Gastroesophageal sphincter (tissue), 4 donors: ENCODE measurements around the gene CDC42BPA. TPM values are rescaled to one million over a fixed set of nuclear protein-coding genes. Genes with fewer than 3 reads are reported as not detected.
A peak's percentile ranks its signal among the peaks of the same experiment; 100 is the strongest.
"Not testable (repeated sequence)": the region's sequence is repeated elsewhere in the genome, so short reads cannot be mapped to it uniquely, and the experiment has no call there.

ENCODE experiments used
- ATAC-seq: fragments of 150-250 bp; one replicate; pipeline ENCODE4 v1.9.1; 2016; ENCODE audit warnings: mild to moderate bottlenecking, moderate library complexity
- H3K27ac ChIP-seq, 4 donors: fragments of 200-600 bp; sonication (generic) in 3 of 4; 1 replicate in 3 of 4; 2 replicates in 1 of 4; pipeline ENCODE4 v1.5.1; 2016 to 2019
- H3K27me3 ChIP-seq: fragments of 200-600 bp; sonication (generic); one replicate; pipeline ENCODE4 v1.5.1; 2019
- H3K36me3 ChIP-seq, 2 donors: fragments of 200-600 bp; sonication (generic); one replicate each; pipeline ENCODE4 v1.5.1; 2019; ENCODE audit warnings: control low read depth in 1 of 2
- H3K4me1 ChIP-seq, 3 donors: fragments of 200-600 bp; sonication (generic); 1 replicate in 2 of 3; 2 replicates in 1 of 3; pipeline ENCODE4 v1.5.1; 2016 to 2019; ENCODE audit warnings: control low read depth in 2 of 3
- H3K4me3 ChIP-seq, 2 donors: fragments of 200-600 bp; sonication (generic); one replicate each; pipeline ENCODE4 v1.5.1; 2019; ENCODE audit warnings: mild to moderate bottlenecking in 1 of 2, moderate library complexity in 1 of 2
- H3K9me3 ChIP-seq, 3 donors: fragments of 200-600 bp; sonication (generic); one replicate each; pipeline ENCODE4 v1.5.1; 2017 to 2019; ENCODE audit warnings: control low read depth in 2 of 3
- EP300 ChIP-seq: sonication (generic); formaldehyde crosslinking; IDR thresholded peaks from one replicate; pipeline ENCODE4 v1.6.1; 2017; ENCODE audit warnings: antibody characterized with exemption, mild to moderate bottlenecking
- POLR2A ChIP-seq, 2 donors: fragments of 450-650 bp; IDR thresholded peaks; one replicate each; pipeline ENCODE4 v1.6.1; 2017; ENCODE audit warnings: antibody characterized with exemption in 2 of 2, mild to moderate bottlenecking in 2 of 2, moderate library complexity in 1 of 2
- POLR2AphosphoS5 ChIP-seq: sonication (generic); formaldehyde crosslinking; IDR thresholded peaks from one replicate; pipeline ENCODE4 v1.6.1; 2017; ENCODE audit warnings: antibody characterized with exemption
- WGBS, 2 donors: methylation state at CpG; one replicate each; pipeline ENCODE4 v1.1.5; 2018; ENCODE audit warnings: low coverage in 1 of 2; 5-methylcytosine and 5-hydroxymethylcytosine counted together
- total RNA-seq, 4 donors: library from RNA; depleted of rRNA; stranded (reverse); fragments of >200 nt; gene quantifications; one replicate each; pipeline ENCODE4 v1.1.0, GENCODE V29; 2016
- TF ChIP-seq, protein P1 (sequence below), 4 experiments: fragments of 200-600 bp in 2 of 4; fragments of 450-650 bp in 2 of 4; sonication (generic) in 1 of 4; IDR thresholded peaks; one replicate each; pipeline ENCODE4 v1.5.1; 2017 to 2019; ENCODE audit warnings: antibody characterized with exemption in 4 of 4, mild to moderate bottlenecking in 2 of 4, moderate library complexity in 2 of 4

Gene CDC42BPA
- total RNA-seq, 4 donors from 2014 or later: 60.7 to 92.1 (median 74.1) TPM

DNA sequence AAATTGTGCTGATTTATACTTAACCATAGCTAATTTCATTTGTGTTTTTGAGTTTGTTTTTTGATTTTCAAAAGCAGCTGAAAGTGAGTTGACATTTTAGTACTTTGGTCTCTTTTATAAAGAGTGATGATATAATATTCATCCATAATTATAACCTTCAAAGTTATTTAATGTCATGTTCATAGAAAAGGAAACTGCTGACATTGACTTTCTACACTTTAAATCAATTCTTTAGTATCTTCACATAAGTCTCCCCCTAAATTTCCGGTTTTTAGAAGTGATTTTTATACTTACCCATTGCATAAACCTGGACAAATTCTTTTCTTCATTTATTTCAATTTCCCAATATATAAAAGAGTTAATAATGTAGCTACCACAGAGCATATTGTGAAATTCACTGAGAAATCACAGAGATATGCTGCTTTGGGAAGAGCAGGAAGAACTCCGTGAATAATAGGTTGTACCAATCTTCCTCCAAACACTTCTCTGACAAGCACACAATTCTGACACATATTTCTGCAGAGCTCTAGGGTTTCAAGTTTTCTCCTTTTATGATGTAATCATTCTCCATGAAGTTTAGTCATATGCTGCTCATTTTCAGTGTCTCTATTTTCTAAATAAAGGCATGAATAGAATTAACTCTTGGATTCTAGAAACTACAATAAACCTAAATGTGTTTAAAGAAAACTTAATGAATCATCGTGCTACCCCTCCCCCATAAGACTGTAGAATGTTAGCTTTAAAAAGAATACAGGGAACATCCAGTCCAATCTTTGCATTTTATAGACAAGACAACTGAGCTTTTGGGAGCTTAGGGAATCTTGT, 25.6 kb upstream of the CDC42BPA start:
- no peaks in the 10 kb centered on the region for H3K36me3 ChIP-seq
- no peak for TF ChIP-seq EP300
- TF ChIP-seq POLR2AphosphoS5: peak; percentile 19
- no peak for TF ChIP-seq POLR2A (IDR thresholded peaks at IDR 0.05)
- TF ChIP-seq, protein P1, sequence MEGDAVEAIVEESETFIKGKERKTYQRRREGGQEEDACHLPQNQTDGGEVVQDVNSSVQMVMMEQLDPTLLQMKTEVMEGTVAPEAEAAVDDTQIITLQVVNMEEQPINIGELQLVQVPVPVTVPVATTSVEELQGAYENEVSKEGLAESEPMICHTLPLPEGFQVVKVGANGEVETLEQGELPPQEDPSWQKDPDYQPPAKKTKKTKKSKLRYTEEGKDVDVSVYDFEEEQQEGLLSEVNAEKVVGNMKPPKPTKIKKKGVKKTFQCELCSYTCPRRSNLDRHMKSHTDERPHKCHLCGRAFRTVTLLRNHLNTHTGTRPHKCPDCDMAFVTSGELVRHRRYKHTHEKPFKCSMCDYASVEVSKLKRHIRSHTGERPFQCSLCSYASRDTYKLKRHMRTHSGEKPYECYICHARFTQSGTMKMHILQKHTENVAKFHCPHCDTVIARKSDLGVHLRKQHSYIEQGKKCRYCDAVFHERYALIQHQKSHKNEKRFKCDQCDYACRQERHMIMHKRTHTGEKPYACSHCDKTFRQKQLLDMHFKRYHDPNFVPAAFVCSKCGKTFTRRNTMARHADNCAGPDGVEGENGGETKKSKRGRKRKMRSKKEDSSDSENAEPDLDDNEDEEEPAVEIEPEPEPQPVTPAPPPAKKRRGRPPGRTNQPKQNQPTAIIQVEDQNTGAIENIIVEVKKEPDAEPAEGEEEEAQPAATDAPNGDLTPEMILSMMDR (IDR thresholded peaks at IDR 0.05): no peak
- H3K4me3 ChIP-seq: no peak overlapping the region
- H3K9me3 ChIP-seq: peaks cover 0 to 10% (median 0%) of the 10 kb centered on the region in 3 donors
- H3K4me1 ChIP-seq: peaks cover 0 to 5% (median 0%) of the 10 kb centered on the region in 3 donors
- peak overlapping the region in 1 of 4 donors; percentile 7 for H3K27ac ChIP-seq
- H3K27me3 ChIP-seq: no peaks in the 10 kb centered on the region
- ATAC-seq: peak; percentile 96
- WGBS, 2 donors: 26% methylated on average over 3 of the region's 3 CpGs

DNA sequence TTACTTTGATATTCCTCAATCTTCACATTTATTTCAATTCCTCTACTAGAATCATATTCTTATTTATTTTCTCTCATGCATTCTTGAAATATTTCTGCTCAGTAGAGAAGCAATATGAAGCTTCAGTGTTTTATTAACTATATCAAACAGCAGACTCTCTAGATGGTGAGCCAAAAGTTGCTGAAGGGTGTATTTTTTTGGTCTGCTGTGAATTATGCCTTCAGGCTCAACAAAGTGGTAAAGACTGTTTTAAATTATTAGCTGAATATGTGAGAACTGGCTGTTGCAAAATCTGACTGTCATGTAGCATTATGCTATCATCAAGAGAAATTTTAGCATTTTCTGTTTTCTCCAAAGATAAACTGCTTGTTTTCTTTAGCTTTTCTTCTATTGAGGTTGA, 24.9 kb upstream of the CDC42BPA start:
- H3K9me3 ChIP-seq: peaks cover 0 to 10% (median 0%) of the 10 kb centered on the region in 3 donors
- H3K4me1 ChIP-seq: peaks cover 0 to 5% (median 0%) of the 10 kb centered on the region in 3 donors
- no peak overlapping the region for H3K27ac ChIP-seq
- no peaks in the 10 kb centered on the region for H3K27me3 ChIP-seq
- ATAC-seq: no peak
- TF ChIP-seq POLR2A (IDR thresholded peaks at IDR 0.05): no peak
- no peak for TF ChIP-seq POLR2AphosphoS5
- TF ChIP-seq EP300: no peak
- TF ChIP-seq, protein P1 (IDR thresholded peaks at IDR 0.05): no peak
- H3K36me3 ChIP-seq: no peaks in the 10 kb centered on the region
- H3K4me3 ChIP-seq: no peak overlapping the region

DNA sequence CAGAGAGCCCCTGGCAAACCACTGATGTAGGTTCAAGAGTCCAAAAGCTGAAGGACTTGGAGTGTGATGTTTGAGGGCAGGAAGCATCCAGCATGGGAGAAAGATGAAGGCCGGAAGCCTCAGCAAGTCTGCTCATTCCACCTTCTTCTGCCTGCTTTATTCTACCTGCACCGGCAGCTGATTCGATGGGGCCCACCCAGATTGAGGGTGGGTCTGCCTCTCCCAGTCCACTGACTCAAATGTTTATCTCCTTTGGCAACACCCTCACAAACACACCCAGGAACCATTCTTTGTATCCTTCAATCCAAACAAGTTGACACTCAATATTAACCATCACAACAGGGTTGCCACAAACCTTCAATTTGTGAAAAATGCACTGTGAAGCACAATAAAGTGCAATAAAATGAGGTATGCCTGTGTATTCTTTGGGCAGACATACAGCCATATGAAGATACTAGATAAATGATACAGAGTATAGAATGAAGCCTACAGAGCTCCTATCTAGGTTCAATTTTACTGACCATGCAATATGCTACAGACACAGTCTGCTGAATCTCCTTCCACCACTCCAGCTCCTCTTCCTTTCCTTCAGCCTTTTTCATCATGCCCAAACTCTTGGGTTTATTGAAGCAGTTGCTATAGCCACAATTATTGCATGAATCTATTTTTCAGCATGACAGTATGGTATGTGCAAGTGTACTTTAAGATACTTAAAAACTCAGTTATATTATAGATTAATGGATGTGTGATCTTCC, 24.0 kb upstream of the CDC42BPA start:
- no peak for ATAC-seq
- Histone ChIP-seq H3K36me3 (no peaks in the 10 kb centered on the region), H3K27ac (no peak overlapping the region), H3K27me3 (no peaks in the 10 kb centered on the region), H3K4me1 (peaks cover 0 to 5% (median 0%) of the 10 kb centered on the region in 3 donors), H3K9me3 (peaks cover 0 to 10% (median 0%) of the 10 kb centered on the region in 3 donors), H3K4me3 (no peak overlapping the region)
- TF ChIP-seq POLR2AphosphoS5: no peak
- 94 to 100% methylated on average over 3 of the region's 3 CpGs for whole genome bisulfite sequencing, 2 donors

DNA sequence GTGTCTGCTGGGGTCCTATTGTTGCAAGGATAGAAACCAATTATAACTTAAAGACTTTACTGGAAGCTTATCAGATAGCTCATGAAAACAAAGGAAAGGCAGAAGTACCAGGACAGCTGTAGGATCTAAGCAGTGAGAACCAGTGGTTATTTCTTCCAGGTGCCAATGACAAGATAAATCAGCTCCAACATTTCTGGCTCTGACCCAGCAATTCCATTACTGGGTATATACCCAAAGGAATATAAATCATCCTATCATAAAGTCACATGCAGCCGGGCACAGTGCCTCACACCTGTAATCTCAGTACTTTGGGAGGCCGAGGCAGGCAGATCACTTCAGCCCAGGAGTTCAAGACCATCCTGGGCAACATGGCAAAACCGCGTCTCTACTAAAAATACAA, 17.8 kb upstream of the CDC42BPA start:
- ATAC-seq: not testable (repeated sequence)
- WGBS, 2 donors: 43 to 92% methylated on average over 1 to 4 of the region's 4 CpGs
- peaks cover 0 to 15% (median 0%) of the 10 kb centered on the region in 3 donors for H3K9me3 ChIP-seq

DNA sequence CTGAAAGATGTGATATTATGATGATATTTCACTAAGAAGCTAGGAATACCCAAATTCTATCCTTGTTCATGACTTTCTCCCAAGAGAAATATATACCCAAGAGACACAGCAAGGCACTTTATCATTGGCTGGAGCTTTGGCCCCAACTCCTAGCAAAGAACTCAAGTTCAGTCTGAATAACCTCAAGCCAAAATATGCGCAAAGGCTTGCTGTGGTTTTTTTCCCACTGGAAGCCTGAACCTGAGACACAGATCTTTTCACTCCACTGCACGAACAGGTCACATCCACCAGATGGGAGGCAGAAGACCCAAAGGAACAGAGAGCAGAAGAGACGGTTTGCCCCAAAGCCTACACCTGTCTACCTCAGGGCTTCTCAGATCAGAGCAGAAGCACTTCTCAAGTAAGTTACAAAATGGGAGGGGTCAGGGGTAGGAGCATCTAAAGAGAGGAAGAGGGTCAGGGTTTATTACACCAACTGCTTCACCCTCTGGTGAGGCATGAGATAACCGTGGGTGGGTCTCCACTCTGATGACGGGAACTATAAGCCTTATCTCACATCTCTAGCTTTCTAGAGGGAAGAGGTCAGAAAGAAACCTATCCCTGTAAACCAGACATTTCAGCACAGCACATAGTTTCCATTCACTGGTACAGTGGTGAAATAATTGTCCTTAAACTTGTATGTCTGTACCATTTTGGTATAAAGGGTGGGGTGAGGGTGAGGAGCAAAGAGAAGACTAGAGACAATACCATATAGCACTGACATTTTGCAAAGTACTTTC, 17.1 kb upstream of the CDC42BPA start:
- no peak for ATAC-seq
- 81 to 93% methylated on average over 2 to 5 of the region's 5 CpGs for WGBS, 2 donors
- no peaks in the 10 kb centered on the region for H3K36me3 ChIP-seq
- peaks cover 0 to 15% (median 0%) of the 10 kb centered on the region in 3 donors for H3K9me3 ChIP-seq
- H3K27me3 ChIP-seq: no peaks in the 10 kb centered on the region
- no peaks in the 10 kb centered on the region for H3K4me1 ChIP-seq
- H3K4me3 ChIP-seq: no peak overlapping the region
- no peak for TF ChIP-seq EP300
- TF ChIP-seq POLR2AphosphoS5: no peak
- TF ChIP-seq, protein P1 (IDR thresholded peaks at IDR 0.05): no peak
- TF ChIP-seq POLR2A (IDR thresholded peaks at IDR 0.05): no peak
- H3K27ac ChIP-seq: no peak overlapping the region

More for the DNA sequence above, 17.8 kb upstream of the CDC42BPA start:
- H3K27me3 ChIP-seq, H3K36me3 ChIP-seq, H3K27ac ChIP-seq, H3K4me3 ChIP-seq, H3K4me1 ChIP-seq: not testable (repeated sequence)
